Kidney epithelial cell (primary cell): ENCODE results near the gene SEC14L6. TPM values are rescaled to one million over a fixed set of nuclear protein-coding genes. Genes with fewer than 3 reads are reported as not detected.

Experiments used
- DNase-seq: peaks from one replicate; pipeline ENCODE4 v3.0.0-alpha.2; 2010; ENCODE audit warnings: low read depth
- H3K27me3 ChIP-seq: 2 replicates; pipeline ENCODE4 v1.6.0; 2011; ENCODE audit warnings: low read length; ENCODE audit not compliant: control insufficient read depth, insufficient read depth
- H3K36me3 ChIP-seq: 2 replicates; pipeline ENCODE4 v1.5.1; 2011; ENCODE audit warnings: low read length; ENCODE audit not compliant: control insufficient read depth, insufficient read depth
- H3K4me3 ChIP-seq: 2 replicates; pipeline ENCODE4 v1.5.1; 2011; ENCODE audit warnings: low read depth, mild to moderate bottlenecking, control low read depth, low read length
- CTCF ChIP-seq: IDR thresholded peaks from 2 replicates; pipeline ENCODE4 v1.5.1; 2011; ENCODE audit warnings: mild to moderate bottlenecking, moderate library complexity, low read length, control low read depth, inconsistent platforms; ENCODE audit not compliant: insufficient read depth, poor library complexity, severe bottlenecking
- total RNA-seq: library from RNA; depleted of rRNA; stranded (reverse); fragments of >200 nt; gene quantifications from 2 replicates; pipeline ENCODE4 v1.2.3, GENCODE V29; 2015

The SEC14L6 gene
- total RNA-seq, 1 donor from 2014 or later = 3.7 TPM

DNA sequence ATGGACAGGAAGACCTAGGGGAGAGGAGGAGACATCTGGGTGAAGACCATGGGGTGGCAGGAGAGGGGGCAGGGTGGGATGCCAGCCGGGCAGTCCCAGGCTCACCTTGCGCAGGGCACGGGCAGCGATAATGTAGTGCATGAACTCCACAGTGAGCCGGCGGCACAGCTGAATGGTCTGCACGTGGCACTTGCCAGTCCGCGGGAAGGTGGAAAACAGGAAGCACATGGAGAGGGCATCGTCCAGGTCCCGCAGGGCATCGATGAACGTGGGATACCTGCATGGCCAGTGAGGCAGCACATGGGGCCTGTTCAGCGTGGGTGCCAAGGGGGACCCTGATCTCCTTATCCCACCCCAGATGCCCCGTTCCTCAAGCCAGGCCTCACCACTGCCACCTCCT lies 37.9 kb upstream of the SEC14L6 start:
- peaks cover 13% of the 10 kb centered on the region for H3K36me3 ChIP-seq
- no peak overlapping the region for H3K4me3 ChIP-seq
- no peaks in the 10 kb centered on the region for H3K27me3 ChIP-seq
- DNase-seq = no peak
- TF ChIP-seq CTCF = no peak

DNA sequence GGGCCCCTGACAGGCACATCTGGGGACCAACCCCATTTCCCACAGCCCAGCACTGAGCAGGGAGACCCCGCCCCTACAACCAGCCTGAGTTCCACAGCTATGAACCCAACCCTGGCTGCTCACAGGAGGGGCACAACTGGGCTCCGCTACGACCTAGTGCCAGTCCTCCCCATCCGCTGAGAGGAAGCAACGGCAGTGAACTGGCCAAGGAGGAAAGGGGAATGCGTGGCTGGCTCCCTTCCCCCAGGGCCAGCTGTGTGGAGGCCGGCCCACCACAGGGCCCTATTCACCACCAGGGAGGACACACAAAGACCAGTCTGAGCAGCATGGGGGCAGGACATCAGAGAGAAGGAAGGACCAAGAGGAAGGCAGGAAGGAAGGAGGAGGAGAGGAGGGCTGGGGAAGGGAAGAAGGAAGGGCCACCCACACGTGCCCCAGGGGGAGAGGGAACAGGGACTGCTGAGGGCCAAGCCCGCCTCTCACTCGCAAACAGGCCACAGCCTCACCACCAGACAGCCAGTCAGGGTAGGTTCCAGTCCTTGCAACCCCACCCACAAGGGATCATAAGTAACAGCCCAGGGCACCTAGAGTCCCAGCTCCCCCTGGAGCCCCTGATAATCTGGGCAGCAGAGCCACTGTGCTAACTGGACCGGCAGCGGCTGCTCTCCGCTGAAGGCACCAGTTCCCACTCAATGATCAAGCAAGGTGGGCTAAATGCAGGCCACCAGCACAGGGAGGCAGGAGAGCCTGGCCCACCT lies 36.4 kb upstream of the SEC14L6 start:
- no peak for TF ChIP-seq CTCF
- H3K36me3 ChIP-seq = peaks cover 13% of the 10 kb centered on the region

DNA sequence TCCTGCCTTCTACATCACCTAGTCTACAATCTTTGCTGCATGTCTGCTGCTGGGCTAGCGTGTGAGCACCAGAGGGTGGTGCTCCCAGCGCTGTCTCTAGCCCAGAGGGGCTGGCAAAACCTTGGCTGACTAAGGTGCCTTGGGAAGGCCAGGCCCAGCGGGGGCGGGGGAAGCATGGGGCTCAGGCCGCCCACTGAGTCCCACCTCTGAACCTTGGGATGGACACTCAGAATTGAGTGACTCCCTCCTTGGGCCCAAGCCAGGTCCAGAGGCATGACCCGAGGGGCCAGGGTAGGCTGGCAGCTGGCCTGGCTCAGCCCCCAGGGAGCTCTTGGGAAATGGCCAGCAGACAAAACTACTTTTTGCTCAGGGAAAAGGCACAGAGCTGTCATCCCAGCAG lies 35.5 kb upstream of the SEC14L6 start:
- Histone ChIP-seq H3K4me3 (no peak overlapping the region), H3K36me3 (peaks cover 11% of the 10 kb centered on the region), H3K27me3 (no peaks in the 10 kb centered on the region)
- no peak for DNase-seq
- TF ChIP-seq CTCF = no peak

More for the DNA sequence above, 36.4 kb upstream of the SEC14L6 start:
- DNase-seq = no peak
- H3K4me3 ChIP-seq = no peak overlapping the region
- H3K27me3 ChIP-seq = no peaks in the 10 kb centered on the region

DNA sequence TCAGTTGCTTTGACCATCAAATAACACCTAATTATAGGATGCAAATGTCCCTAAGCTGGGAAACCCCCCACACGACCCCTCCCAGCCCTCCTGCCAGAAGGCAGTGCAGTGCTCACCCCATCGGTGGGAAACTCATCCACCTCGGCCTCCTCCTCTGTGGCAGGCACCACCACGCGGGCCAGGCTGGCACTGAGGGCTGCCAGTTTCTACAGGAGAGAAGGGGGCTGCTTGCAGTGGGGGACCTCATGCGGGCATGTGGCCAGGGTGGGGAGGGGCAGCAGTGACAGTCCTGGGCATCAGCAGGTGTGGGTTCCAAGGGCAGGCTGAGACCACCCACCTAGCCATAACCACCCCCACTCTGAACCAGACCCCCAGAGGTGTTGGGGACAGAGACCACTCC lies 34.4 kb upstream of the SEC14L6 start:
- peaks cover 10% of the 10 kb centered on the region for H3K36me3 ChIP-seq
- H3K4me3 ChIP-seq = no peak overlapping the region
- TF ChIP-seq CTCF = no peak
- no peak for DNase-seq
- no peaks in the 10 kb centered on the region for H3K27me3 ChIP-seq

GRCh38 chr22:30578481-30578880 lies 31.9 kb upstream of the SEC14L6 start:
- Histone ChIP-seq H3K27me3 (no peaks in the 10 kb centered on the region), H3K36me3 (peaks cover 4% of the 10 kb centered on the region), H3K4me3 (no peak overlapping the region)
- DNase-seq = no peak
- TF ChIP-seq CTCF = no peak

DNA sequence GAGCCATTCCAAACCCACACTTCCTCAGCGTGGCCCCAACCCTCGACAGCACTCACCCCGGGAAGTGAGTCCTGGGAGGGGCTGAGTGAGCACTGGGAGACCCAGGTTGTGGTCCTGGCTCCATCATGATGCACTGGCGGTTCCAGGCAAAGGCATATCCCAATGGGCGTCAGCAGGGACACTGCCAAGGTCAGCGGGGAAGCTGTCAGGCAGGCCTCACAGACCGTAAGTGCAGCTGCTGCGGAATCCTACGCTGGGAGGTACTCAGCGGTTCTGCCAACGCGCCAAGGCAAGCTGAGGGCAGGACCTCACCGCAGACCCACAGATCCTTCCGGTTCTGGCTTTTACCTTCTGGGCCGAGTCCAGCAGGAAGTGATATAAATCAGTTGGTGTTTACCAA lies 29.3 kb upstream of the SEC14L6 start:
- TF ChIP-seq CTCF = no peak
- Histone ChIP-seq H3K27me3 (no peaks in the 10 kb centered on the region), H3K4me3 (no peak overlapping the region), H3K36me3 (peaks cover 1% of the 10 kb centered on the region)
- no peak for DNase-seq
